Retina (tissue), 1 donor: Measurements from ENCODE around the gene IQCH.

Experiments
- DNase-seq: peaks from one replicate; pipeline ENCODE4 v3.0.0-alpha.2; 2016

IQCH gene

DNA sequence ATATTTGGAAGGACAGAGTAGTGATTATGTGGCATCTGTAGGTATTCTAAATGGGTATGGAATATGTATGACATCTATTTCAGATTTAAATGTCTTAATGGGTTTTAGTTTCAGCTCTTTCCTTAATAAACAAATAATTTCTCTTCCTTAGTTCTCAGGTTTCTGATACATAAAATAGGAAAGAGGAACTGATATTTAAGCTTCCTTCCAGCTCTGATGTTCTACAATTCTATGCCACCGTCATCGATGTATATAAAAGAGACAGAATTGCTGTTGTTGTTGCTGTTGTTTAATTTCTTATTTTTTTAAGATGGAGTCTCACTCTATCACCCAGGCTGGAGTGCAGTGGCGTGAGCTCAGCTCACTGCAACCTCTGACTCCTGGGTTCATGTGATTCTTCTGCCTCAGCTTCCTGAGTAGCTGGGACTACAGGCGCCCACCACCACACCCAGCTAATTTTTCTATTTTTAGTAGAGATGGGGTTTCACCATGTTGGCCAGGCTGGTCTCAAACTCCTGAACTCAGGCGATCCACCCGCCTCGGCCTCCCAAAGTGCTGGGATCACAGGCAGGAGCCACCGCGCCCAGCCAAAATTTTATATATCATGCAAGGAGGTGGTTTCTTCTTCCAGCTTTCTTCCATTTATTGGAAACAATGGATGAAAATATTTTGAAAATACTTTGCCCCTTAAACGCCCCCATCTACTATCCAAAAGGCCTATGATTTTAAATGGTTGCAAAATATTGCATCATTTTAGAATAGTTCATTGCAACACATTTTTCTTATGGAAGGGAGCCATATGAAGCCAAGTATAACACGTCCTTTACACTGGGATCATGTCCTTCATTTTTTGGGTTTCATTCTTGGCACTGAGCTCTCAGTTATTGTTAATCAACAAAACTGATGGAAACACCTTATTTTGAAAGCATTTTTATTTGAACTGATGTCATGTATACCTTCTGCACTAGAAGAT is 252.5 kb downstream of the IQCH start:
- DNase-seq: no peak

DNA sequence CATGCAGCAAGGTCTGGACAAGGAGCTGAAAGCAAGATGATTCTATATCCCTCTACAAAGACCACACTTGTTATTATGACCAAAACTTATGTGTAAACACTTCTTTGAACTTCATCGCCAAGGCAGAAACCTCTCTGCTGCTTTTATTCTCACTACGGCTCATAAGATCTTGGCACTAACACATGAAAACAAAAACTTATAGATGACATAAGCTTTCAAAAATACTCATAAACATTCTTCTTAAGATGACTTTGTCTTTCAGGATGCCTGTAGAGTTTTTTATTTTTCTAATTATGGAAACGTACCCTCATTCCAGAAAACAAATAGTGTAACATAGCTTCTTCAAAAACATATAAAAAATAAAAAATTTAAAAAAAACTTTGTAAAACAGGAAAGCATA is 253.8 kb downstream of the IQCH start:
- DNase-seq: no peak

DNA sequence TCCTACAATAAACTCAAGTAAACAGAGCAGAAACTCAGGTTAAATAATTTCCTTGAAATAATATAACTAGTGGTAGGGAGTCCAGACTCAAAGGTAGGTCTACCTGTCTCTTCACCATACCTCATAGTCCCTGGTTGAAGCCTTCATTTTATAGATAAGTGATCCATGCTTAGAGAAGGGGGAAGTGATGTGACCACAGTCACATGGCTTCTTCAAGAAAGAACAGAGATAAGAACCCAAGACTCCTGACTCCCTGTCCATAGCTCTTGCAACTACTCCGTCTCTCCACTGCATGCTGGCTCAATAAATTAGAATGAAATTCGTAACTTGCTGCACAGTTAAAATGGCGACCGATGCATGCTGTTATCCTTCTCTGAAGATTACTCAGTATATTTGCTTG is 255.3 kb downstream of the IQCH start:
- DNase-seq: no peak

DNA sequence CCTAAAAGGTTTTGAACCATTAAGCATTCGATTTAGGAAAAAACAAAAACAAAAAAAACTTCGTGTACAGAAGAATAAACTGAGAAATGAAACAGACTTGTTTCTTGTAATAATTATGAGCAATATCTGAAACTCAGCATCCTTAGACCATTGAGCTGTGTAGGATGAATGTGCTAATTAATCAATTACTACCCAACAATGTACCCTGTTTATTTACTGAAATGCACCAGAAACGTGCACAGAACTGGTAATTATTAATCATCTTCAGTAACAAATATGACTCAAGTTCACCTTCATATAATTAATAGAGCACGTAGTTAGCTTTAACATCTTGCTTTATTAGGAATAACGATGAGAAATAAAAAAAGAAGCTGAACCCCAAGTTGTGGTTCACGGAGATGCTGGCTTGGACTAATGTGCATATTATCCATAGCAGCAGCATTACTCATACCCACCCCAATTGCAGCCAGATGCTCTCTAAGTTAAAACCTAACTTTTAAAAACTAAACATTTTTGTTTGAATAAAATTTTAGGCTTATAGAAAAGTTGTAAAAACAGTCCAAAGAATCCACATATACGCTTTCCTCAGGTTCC is 256.1 kb downstream of the IQCH start:
- DNase-seq: no peak

DNA sequence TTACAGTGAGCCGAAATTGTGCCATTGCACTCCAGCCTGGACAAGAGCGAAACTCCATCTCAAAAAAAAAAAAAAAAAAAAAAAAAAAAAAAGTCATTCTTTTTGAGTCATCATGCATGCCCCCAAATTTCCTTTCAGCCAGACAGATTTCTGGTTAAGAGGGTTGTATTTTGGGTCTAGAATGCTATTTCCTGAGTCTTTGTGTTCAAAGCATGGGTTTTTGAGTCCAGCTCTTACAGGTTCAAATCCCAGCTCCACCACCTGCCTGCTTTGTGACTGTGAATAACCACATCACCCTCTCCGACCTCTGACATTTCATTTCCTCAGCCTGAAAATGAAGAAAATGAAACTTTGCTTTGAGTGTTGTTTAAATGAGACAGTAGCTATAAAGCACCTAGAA is 257.0 kb downstream of the IQCH start:
- no peak for DNase-seq

DNA sequence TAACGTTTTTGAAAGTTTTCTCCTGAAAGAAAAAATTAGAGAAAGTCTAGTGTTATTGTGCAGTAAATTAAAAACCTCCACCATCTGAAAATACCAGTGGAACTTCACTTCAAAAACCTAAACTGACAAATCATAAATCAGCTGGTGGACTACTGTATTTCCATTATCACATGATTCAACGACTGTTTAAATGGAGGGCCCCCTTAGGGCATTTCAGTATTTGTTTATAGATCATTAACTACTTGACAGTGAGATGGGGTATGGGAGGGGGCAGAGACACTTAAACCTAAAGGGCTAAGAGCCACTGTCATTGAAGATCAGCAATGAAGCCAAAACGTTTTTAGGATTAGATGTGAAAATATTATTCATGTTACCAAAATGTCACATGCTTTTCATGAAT is 257.6 kb downstream of the IQCH start:
- DNase-seq: no peak

DNA sequence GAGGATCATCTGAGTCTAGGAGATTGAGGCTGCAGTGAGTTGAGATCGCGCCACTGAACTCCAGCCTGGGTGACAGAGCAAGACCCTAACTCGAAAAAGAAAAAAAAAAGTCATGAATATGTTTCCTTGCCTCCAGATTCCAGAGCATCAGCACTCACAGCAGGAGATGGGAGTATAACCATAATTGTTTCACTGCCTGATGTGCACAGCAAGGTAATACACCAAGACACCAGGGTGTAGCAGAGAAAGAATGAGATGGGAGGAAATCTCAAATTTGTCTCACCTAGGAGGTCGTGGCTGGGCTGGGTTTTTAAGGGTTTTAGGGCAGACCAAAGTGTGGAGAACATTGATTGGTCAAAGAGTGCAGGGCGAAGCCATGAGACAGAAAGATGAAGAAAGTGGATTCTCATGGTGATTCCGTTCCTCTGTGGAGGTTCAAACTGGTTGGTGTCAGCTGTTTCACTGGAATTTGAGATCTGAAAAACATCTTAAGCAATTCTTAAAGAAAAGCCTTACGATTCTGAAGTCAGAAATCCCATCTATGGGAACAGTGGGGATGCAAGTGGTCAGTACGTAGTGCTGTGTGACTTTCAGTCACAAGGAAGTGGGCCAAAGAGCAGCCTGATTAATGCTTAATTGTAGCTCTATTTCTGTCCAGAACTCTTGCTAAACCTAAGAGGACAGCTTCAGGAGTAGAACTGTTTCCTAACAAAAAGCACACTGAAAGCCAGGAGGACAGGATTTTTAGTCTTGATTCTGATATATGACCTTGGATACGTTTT is 258.5 kb downstream of the IQCH start:
- DNase-seq: no peak

DNA sequence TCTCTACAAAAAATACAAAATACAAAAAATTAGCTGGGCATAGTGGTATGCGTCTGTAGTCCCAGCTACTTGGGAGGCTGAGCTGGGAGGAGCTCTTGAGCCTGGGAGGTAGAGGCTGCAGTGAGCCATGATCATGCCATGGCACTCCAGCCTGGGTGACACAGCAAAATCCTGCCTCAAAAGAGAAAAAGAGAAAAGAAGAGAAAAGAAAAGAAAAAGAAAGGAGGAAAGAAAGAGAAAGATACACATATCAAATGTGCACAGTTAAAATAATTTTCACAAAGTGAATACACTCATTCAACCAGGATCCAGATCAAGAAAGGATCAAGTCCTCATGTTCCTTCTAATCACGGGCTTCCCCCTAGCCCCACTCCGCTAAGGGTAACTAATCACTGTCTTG is 260.5 kb downstream of the IQCH start:
- no peak for DNase-seq

DNA sequence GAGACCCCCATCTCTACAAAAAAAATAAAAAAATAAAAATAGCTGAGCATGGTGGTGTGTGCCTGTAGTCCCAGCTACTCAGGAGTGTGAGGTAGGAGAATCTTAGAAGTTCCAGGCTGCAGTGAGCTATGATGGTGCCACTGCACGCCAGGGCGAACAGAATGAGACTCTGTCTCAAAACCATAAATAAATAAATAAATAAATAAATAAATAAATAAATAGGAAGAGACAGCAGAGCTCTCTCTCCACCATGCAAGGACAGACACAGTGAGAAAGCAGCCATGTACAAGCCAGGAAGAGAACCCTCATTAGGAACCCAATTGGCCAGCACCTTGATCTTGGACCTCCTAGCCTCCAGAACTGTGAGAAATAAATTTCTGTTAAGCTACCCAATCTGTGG is 261.0 kb downstream of the IQCH start:
- no peak for DNase-seq

DNA sequence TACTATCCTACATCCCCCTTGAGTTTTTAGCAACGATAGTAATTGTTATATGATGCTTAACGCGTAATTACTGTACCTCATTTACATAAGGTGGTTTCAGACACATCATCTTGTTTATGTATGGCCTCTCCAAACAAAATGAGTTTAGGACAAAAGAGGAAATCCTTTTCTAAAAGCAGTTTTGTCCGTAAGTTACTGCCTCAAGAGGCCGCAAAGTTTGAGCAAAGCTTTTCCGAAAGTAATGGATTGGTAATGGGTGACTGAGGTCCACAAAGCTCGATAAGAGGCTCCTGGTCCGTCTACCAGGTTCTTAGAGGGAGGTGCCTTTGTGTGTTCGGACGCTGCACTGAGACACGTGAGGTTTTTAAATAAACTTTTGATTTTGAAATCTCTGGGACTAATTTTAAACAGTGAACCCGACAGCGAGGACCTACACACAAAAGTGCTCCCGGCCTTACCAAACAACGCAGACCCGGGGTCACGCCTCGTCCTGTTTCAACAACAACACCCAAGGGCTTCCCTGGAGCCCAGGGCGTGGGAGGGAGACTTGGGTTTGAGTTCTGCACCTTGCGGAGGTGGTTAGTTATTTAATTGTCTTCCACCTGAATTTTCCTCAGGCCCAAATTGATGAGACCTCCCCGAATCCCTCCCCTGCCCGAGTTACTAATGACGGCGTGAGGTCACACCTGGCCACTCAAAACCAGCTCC is 265.9 kb downstream of the IQCH start:
- DNase-seq: no peak

DNA sequence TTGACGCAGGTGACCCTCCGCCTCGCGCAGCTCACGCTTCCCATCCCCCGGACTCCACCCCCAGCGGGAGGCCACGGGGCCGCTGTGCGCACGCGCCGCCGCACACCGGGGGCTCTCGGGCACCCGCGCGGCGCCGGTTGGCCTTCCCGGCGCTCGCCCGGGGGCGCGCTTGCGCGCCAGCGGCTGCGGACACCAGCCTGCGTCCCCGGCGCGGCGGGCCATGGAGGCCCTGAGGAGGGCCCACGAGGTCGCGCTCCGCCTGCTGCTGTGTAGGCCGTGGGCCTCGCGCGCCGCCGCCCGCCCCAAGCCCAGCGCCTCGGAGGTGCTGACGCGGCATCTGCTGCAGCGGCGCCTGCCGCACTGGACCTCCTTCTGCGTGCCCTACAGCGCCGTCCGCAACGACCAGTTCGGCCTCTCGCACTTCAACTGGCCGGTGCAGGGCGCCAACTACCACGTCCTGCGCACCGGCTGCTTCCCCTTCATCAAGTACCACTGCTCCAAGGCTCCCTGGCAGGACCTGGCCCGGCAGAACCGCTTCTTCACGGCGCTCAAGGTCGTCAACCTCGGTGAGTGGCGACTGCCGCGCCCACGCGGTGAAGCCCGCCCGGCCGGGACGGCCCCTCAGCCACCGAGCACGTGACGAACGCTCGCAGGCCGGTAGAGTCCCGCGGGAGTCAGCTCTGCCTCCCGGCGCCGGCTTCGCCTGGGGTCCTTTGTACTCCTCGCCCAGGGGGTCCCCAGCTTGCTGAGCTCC is 266.6 kb downstream of the IQCH start, which contains the start of gene C15orf61:
C15orf61 (plus strand) TSS at position 103 of the 754 bp plus-strand sequence; CDS start at position 221, 118 bp downstream.
- peak; percentile 95 for DNase-seq

DNA sequence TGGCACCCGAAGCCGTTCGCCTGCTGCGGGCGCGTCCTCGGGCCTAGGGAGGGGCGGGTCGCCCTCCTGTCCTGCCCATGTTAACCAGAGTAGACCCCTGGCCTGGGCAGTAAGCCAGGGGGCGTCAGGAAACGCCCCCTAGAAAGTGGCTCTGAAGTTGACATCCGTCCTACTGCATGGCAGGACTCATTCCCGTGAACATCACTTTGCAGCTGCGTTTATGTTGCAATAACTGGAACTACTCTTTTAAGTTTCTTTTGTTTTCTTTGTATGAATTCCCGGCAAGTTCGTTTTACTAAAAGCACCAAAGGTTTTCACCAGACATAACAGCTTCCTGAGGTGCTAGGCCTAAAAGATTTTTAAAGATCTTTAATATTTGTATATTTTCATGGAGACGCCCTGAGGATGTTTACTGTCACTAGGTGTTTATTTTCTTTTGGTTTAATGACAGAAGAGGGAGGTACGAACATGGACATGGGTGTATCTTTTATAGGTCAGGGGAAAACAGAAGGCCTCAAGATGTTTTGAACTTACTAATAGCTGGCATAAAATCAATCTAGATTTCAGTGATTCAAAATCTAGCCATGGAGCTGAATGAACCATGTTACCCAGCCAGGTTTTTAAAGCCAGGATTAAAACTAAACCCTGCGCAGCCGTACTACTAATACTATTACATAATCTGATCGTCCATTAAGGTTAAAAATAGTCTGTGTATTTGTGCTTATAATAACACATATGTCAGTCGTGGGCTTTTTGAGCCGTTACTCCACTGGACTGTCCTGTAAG is 267.4 kb downstream of the IQCH start:
- DNase-seq: no peak

DNA sequence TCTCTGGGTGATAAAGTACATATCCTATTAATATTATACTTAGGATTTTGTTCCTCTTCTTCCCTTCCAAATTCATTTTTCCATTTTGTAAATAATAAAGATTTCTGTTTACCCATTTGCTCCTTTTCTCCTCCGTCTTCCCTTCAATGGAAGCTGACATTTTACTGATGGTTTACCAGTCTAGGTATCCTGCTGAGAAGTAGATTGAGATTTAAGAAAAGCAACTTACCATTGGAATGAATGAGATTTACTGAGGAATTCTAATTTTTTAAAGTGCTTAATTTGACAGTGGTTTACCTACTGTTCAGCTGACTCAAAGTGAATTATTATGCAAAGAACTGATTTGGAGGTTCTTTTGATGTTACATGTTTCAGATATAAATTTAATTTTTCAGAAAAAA is 268.7 kb downstream of the IQCH start:
- no peak for DNase-seq

DNA sequence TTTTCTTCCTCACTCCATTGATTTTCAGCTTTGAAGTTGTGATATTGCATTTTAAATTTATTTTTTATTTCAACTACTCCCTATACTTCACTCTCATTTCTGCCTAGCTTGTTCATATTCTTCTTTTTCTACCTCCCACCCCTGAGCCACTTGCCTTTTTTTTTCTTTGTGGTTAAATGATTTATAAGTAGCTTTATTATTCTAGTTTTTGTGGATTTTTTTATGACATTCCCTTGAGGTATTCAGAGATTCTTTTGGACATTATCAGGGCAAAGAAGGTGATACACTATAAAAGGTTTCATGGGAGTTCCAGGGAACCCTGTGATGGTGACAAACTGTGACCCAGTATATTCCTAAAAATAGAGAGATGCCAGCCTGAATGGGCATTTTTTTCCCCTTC is 269.6 kb downstream of the IQCH start:
- no peak for DNase-seq

DNA sequence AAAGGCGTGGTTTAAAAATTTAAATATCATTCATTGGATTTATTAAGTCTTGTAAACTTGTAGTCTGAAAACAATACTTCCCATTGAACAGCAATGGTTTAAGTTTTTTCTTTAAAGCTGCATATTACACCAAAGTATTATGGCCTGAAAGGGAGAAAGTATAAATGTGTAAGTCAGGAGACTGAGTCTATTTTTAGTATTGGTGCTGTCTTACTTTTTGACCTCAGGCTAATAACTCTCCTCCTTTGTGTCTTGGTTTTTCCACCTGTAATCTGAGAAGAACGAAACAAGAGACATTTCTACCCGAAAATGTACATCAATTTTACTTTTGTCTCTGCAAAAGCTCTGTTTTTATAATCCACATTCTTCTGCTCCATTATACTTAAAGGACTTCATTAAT is 273.9 kb downstream of the IQCH start:
- DNase-seq: no peak

DNA sequence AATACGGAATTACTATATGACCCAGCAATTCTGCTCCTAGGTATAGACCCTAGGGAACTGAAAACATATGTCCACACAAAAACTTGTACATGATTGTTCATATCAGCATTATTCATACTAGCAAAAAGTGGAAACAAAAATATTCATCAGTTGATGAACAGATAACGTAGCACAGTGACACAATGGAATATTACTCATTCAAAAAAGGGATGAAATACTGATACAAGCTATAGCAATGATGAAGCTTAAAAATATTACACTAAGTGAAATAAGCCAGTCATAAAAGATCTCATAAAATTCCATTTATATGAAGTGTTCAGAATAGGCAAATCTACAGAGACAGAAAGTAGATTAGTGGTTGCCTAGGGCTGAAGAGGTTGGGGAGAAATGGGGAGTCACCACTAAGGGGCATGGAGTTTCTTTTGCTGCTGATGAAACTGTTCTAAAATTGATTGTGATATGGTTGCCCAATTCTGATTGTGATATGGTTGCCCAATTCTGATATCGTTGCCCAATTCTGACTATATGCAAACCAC is 276.9 kb downstream of the IQCH start:
- no peak for DNase-seq

DNA sequence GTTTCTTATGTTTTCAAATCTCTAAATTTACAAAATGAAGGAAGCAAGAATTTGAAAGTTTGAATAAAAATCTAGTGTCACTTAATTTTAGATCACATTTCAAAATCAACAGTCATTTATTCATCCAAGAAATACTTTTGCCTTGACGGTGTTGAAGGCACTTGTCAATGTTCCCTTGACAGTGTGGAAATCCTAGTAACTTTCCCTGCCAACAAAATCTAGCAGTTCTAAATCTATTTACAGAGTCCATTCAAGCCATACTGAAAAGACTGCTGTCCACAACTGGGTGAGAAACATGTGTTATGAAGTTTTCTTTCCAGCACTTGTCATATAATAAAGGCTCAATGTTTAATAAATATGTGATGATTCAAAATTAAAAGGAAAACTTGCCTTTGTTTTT is 279.3 kb downstream of the IQCH start:
- DNase-seq: no peak

DNA sequence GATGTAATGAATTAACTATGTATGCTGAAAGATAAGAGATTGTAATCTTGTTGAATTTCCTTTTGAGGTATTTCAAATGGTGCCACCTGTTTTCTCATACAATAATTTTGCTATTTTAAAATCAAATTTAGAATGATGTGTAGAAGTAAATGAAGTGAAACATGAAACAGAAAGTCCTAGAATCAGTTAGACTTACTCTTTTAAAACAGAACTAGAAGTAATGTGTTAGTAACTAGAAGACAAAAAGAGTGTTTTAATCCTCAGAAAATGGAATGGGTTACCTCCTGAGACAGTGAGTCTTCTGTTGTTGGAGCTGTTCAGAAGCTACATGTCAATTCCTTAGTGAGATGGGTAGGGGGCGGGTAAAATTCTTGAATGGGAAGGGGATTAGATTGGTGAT is 279.8 kb downstream of the IQCH start:
- no peak for DNase-seq

DNA sequence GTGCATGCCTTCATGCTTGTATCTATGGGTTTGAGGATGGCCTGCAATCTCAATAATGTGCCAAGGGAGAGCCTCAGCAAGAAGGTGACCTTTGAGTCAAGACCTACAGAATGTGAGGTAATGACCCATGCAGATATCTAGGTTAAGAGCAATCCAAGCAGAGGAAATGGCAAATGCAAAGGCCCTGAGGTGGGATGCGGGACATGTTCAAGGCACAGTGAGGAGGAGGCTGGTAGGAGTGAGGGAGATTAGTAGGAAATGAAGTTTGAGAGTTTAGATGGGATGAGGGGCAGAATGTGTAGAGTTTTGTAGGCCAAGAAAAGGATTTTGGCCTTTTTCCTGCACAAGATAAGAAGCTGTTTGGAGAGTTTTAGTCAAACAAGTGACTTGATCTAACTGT is 283.2 kb downstream of the IQCH start:
- DNase-seq: no peak

DNA sequence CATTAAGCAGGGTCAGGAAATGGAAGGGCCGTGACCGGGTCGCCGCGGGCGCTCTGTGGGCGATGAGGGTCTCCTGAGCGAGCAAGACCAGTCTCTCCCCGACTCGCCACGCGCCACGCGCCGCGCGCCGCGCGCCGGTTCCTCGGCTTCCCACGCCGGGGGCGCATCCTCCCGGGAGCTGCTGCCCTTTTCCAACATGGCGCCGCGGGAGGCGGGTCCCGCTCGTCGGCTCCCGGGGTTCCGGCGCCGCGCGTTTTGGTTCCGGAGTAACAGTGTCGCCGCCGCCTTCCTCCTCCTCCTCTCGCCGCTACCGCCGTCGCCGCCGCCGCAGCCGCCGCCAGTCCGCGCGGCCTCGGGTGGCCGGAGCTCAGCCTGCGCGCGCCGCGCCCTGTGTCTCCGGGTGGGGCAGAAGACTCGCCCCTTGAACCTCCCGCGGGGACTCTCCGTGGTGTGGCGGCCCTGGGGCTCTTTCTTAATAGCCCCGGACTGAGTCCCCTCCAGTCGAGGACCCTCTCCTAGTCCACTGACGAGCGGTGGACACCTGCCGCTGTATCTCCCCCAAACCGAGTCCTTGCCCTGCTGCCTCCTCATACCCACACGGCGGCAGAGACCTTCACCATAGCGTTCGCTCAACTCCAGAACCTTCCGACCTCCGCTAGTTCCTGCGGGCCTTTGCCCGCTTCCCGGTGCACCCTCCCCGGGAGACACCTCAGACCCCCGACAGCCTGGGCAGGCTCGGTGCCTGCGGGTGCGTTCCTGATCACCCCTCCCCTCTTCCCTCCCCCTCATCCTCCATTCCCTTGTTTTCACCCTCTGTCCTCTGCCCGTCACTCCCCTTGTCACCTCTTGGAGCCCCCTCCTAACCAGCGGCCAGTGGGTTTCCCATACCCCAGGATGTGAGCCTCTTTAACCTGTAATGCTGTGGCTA is 288.1 kb downstream of the IQCH start, which contains the start of gene MAP2K5:
MAP2K5 (plus strand) TSS at position 284 of the 928 bp plus-strand sequence; CDS start at position 917, 633 bp downstream.
- peak; percentile 94 for DNase-seq
